NB4 (cell line): ENCODE data around the gene NUTM2A.
"Not testable (repeated sequence)": the region's sequence is repeated elsewhere in the genome, so short reads cannot be mapped to it uniquely, and the experiment has no call there.

Source experiments
- CTCF ChIP-seq: IDR thresholded peaks from one replicate; pipeline ENCODE4 v1.5.1; 2012; ENCODE audit warnings: low read depth, low read length
- MAX ChIP-seq: IDR thresholded peaks from 2 replicates; pipeline ENCODE4 v1.6.1; 2011; ENCODE audit warnings: low read depth, low read length

- TF ChIP-seq CTCF, MAX: not testable (repeated sequence)
Measured at GRCh38 chr10:87211848-87212247, 13.4 kb upstream of the NUTM2A start.
